IMR-90 (cell line): ENCODE results near the gene HTT-AS. TPM values are rescaled to one million over a fixed set of nuclear protein-coding genes. Genes with fewer than 3 reads are reported as not detected.
A peak's percentile ranks its signal among the peaks of the same experiment; 100 is the strongest.

Experiments used
- ATAC-seq: fragments of 200-7000 bp; cut with Tn5 transposase; 2 replicates; pipeline ENCODE4 v1.9.1; 2020; ENCODE audit warnings: low read depth, mild to moderate bottlenecking, moderate library complexity
- BruUV-seq: library from RNA; stranded (reverse); fragments of 400-500 nt; replicated peaks from 2 replicates; lab custom pipeline; 2021; lab: Mats Ljungman, UMichigan
- CTCF ChIA-PET: fragments of 300-600 bp; formaldehyde crosslinking; extraction: SDS; loops from one replicate; lab custom pipeline; 2021; ENCODE audit warnings: antibody characterized with exemption; lab: Yijun Ruan, JAX
- POLR2A ChIA-PET: fragments of 300-600 bp; sonication (Branson Sonifier 250); formaldehyde crosslinking; loops from one replicate; lab custom pipeline; 2022; ENCODE audit warnings: antibody characterized with exemption; ENCODE audit not compliant: unreplicated experiment; lab: Charles Lee
- DNase-seq: peaks from one replicate; pipeline ENCODE4 v3.0.0; 2013
- H2AFZ ChIP-seq: replicated peaks from 2 replicates; pipeline ENCODE3; 2013; ENCODE audit warnings: low read length, mild to moderate bottlenecking; ENCODE audit not compliant: poor library complexity
- H2AK5ac ChIP-seq: 2 replicates; pipeline ENCODE4 v1.6.1; 2013; ENCODE audit warnings: low read depth, low read length, inconsistent platforms
- H2AK9ac ChIP-seq: replicated peaks from 2 replicates; pipeline ENCODE3; 2013; ENCODE audit warnings: mild to moderate bottlenecking, low read depth, low read length, moderate library complexity; ENCODE audit not compliant: poor library complexity
- H2BK120ac ChIP-seq: 2 replicates; pipeline ENCODE4 v1.6.1; 2013; ENCODE audit warnings: low read depth, low read length, inconsistent platforms
- H2BK15ac ChIP-seq: 3 replicates; pipeline ENCODE4 v1.6.1; 2013; ENCODE audit warnings: low read depth, low read length, inconsistent platforms
- H2BK20ac ChIP-seq: 2 replicates; pipeline ENCODE4 v1.6.1; 2013; ENCODE audit warnings: low read depth, mild to moderate bottlenecking, inconsistent platforms, low read length, moderate library complexity
- H2BK5ac ChIP-seq: 2 replicates; pipeline ENCODE4 v1.6.1; 2013; ENCODE audit warnings: mild to moderate bottlenecking, low read depth, low read length, inconsistent platforms; ENCODE audit not compliant: poor library complexity, severe bottlenecking
- H3K14ac ChIP-seq: replicated peaks from 2 replicates; pipeline ENCODE4 v1.6.1; 2013; ENCODE audit warnings: low read depth, low read length, inconsistent platforms
- H3K18ac ChIP-seq: 2 replicates; pipeline ENCODE4 v1.6.1; 2013; ENCODE audit warnings: low read depth, low read length, control low read depth
- H3K23ac ChIP-seq: 2 replicates; pipeline ENCODE4 v1.6.1; 2013; ENCODE audit warnings: low read depth, low read length, inconsistent platforms
- H3K27ac ChIP-seq: 2 replicates; pipeline ENCODE4 v1.5.1; 2013; ENCODE audit warnings: mild to moderate bottlenecking, control low read depth, low read length; ENCODE audit not compliant: insufficient read depth
- H3K27me3 ChIP-seq: 2 replicates; pipeline ENCODE4 v1.6.1; 2013; ENCODE audit warnings: low read length; ENCODE audit not compliant: control insufficient read depth, insufficient read depth
- H3K36me3 ChIP-seq: 2 replicates; pipeline ENCODE4 v1.6.1; 2013; ENCODE audit warnings: low read length, mixed read lengths; ENCODE audit not compliant: control insufficient read depth, insufficient read depth
- H3K4ac ChIP-seq: 2 replicates; pipeline ENCODE4 v1.6.1; 2013; ENCODE audit warnings: low read depth, low read length, inconsistent platforms
- H3K4me1 ChIP-seq: 2 replicates; pipeline ENCODE4 v1.6.1; 2013; ENCODE audit warnings: low read length, mixed read lengths; ENCODE audit not compliant: control insufficient read depth, insufficient read depth
- H3K4me2 ChIP-seq: 2 replicates; pipeline ENCODE4 v1.6.1; 2013; ENCODE audit warnings: low read depth, mild to moderate bottlenecking, control low read depth, low read length, moderate library complexity
- H3K4me3 ChIP-seq: 2 replicates; pipeline ENCODE4 v1.5.1; 2013; ENCODE audit warnings: low read depth, mild to moderate bottlenecking, control low read depth, low read length, moderate library complexity; ENCODE audit not compliant: insufficient read depth
- H3K56ac ChIP-seq: 2 replicates; pipeline ENCODE4 v1.6.1; 2013; ENCODE audit warnings: low read length, inconsistent platforms; ENCODE audit not compliant: insufficient read depth; ENCODE audit errors: extremely low read depth
- H3K79me1 ChIP-seq, 2 experiments: 2 replicates each; pipeline ENCODE4 v1.6.1; 2013; ENCODE audit warnings: low read length in 2 of 2, inconsistent platforms in 1 of 2, low read depth in 1 of 2
- H3K9ac ChIP-seq: 2 replicates; pipeline ENCODE4 v1.6.1; 2013; ENCODE audit warnings: low read depth, low read length, control low read depth
- H3K9me1 ChIP-seq: 2 replicates; pipeline ENCODE4 v1.6.1; 2013; ENCODE audit warnings: low read length, inconsistent platforms; ENCODE audit not compliant: insufficient read depth
- H3K9me3 ChIP-seq: 2 replicates; pipeline ENCODE4 v1.6.1; 2013; ENCODE audit warnings: low read length; ENCODE audit not compliant: control insufficient read depth, insufficient read depth
- H4K20me1 ChIP-seq: 2 replicates; pipeline ENCODE4 v1.6.1; 2013; ENCODE audit warnings: low read length, inconsistent platforms; ENCODE audit not compliant: insufficient read depth
- H4K5ac ChIP-seq: 2 replicates; pipeline ENCODE4 v1.6.1; 2013; ENCODE audit warnings: mild to moderate bottlenecking, low read depth, low read length, control low read depth
- H4K8ac ChIP-seq, 2 experiments: 2 replicates each; pipeline ENCODE4 v1.6.1; 2013; ENCODE audit warnings: low read depth in 2 of 2, low read length in 2 of 2, control low read depth in 1 of 2, inconsistent platforms in 1 of 2
- H4K91ac ChIP-seq: 2 replicates; pipeline ENCODE4 v1.6.1; 2013; ENCODE audit warnings: low read depth, low read length, inconsistent platforms; ENCODE audit not compliant: insufficient read depth
- CHD1 ChIP-seq: IDR thresholded peaks from 2 replicates; pipeline ENCODE4 v1.6.1; 2012; ENCODE audit warnings: low read depth, low read length, improper control_type of control experiment
- FOS ChIP-seq: fragments of 150-350 bp; IDR thresholded peaks from 2 replicates; pipeline ENCODE4 v1.6.1; 2016; ENCODE audit warnings: low read depth, low read length
- RFX5 ChIP-seq: IDR thresholded peaks from 2 replicates; pipeline ENCODE4 v1.8.0; 2012; ENCODE audit warnings: low read depth, mild to moderate bottlenecking, low read length, moderate library complexity
- WGBS, 2 experiments: methylation state at CpG; one replicate each; pipeline versions ENCODE4 v1.1.5 to v1.1.7; 2013; ENCODE audit warnings: missing lambda C conversion rate in 2 of 2; ENCODE audit not compliant: insufficient read length in 1 of 2; ENCODE audit errors: extremely low coverage in 2 of 2; 5-methylcytosine and 5-hydroxymethylcytosine counted together
- dilution Hi-C: fragments of 300-500 bp; cut with HindIII; formaldehyde crosslinking; loops from one replicate; pipeline ENCODE4 v1.14.3; 2018; ENCODE audit warnings: low sequenced_read_pairs; ENCODE audit not compliant: unreplicated experiment
- in situ Hi-C: fragments of 300-500 bp; cut with MboI; formaldehyde crosslinking; loops from 3 replicates; pipeline ENCODE4 v1.14.3; 2019; ENCODE audit warnings: low sequenced_read_pairs, inconsistent platforms, mixed read lengths
- intact Hi-C: fragments of 100-400 bp; cut with micrococcal nuclease; formaldehyde crosslinking; loops from 2 replicates; pipeline ENCODE4 v1.10.0; 2022
- polyA plus RNA-seq, 3 experiments: library from polyadenylated mRNA; depleted of rRNA; stranded (reverse); fragments of >200 nt; gene quantifications; 2 replicates each; pipeline ENCODE4 v1.2.3, GENCODE V29; 2012; ENCODE audit warnings: low replicate concordance in 1 of 3
- total RNA-seq: library from RNA; depleted of rRNA; stranded (reverse); fragments of >200 nt; gene quantifications from 2 replicates; pipeline ENCODE4 v1.2.3, GENCODE V29; 2012
- TF ChIP-seq, protein P1 (sequence below): fragments of 150-350 bp; IDR thresholded peaks from 2 replicates; pipeline ENCODE4 v1.6.1; 2017; ENCODE audit warnings: mild to moderate bottlenecking, antibody characterized with exemption, low read length, low read depth

The HTT-AS gene
- total and polyA plus RNA-seq, 2 of the 4 experiments (the other 2 are of a cell fraction), result not detected

DNA sequence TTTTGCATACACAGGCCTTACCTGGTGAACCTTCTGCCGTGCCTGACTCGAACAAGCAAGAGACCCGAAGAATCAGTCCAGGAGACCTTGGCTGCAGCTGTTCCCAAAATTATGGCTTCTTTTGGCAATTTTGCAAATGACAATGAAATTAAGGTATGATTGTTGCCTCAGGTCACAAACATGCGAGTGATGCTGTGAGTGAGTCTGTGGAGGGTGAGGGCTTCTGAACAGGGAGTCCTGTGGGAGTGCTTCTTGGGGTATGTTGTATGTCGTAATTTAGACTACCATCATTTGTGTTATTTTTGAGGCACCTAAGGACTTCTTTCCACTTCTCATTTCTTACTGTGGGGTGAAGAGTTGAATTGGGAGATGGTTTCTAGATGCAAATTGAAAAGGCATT, 32.9 kb upstream of the HTT-AS start:
- ChIA-PET POLR2A (no interaction called here), CTCF (interaction anchor here (0.6 to 1.8 kb wide), 10 partner anchors 11 to 239 kb away, joined by 3 to 15 read pairs (median 4); no protein-coding TSS in a partner anchor)
- no peak overlapping the region for H4K5ac ChIP-seq
- no peak for DNase-seq
- H2BK5ac ChIP-seq, result peak overlapping the region; percentile 8
- H3K36me3 ChIP-seq, result peaks cover 23% of the 10 kb centered on the region
- H3K4me2 ChIP-seq, result no peak overlapping the region
- no TSS peak for BruUV-seq
- dilution Hi-C loops (no loop called here), in situ Hi-C loops (no loop called here), intact Hi-C loops (loop anchor here (2.0 to 5.0 kb wide), 3 partner anchors 16 to 375 kb away; partner anchors contain the start of gene HGFAC)
- H3K79me1 ChIP-seq, result peaks cover 6 to 38% of the 10 kb centered on the region in 2 experiments
- no peak overlapping the region for H3K9ac ChIP-seq
- H4K91ac ChIP-seq, result peak overlapping the region; percentile 33; the same call in 1 of the 2 replicates
- H3K27me3 ChIP-seq, result no peaks in the 10 kb centered on the region
- H2BK15ac ChIP-seq, result peak overlapping the region; percentile 37; the same call in 1 of the 3 replicates
- H3K14ac ChIP-seq, result peak overlapping the region; percentile 78
- WGBS, 2 experiments, result no CpG with 5 or more reads among the region's 5 CpGs
- no peak overlapping the region for H3K4me3 ChIP-seq
- peaks cover 12% of the 10 kb centered on the region for H3K4me1 ChIP-seq
- H3K27ac ChIP-seq, result peak overlapping the region; percentile 1; the same call in 1 of the 2 replicates
- peak overlapping the region; percentile 50; the same call in 1 of the 2 replicates for H2BK20ac ChIP-seq
- peak overlapping the region; percentile 68; the same call in 1 of the 2 replicates for H2AK5ac ChIP-seq
- H3K9me1 ChIP-seq, result peaks cover 4% of the 10 kb centered on the region; the same call in 1 of the 2 replicates
- H3K4ac ChIP-seq, result peak overlapping the region; percentile 73
- no peaks in the 10 kb centered on the region for H3K9me3 ChIP-seq
- no peak overlapping the region for H3K56ac ChIP-seq
- no peak for ATAC-seq
- TF ChIP-seq FOS (no peak), CHD1 (no peak), RFX5 (no peak)
- TF ChIP-seq, protein P1, sequence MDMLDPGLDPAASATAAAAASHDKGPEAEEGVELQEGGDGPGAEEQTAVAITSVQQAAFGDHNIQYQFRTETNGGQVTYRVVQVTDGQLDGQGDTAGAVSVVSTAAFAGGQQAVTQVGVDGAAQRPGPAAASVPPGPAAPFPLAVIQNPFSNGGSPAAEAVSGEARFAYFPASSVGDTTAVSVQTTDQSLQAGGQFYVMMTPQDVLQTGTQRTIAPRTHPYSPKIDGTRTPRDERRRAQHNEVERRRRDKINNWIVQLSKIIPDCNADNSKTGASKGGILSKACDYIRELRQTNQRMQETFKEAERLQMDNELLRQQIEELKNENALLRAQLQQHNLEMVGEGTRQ, result no peak
- peak overlapping the region; percentile 76 for H2AK9ac ChIP-seq
- 0 out of 2 replicates have a peak overlapping the region, but pooled peaks have one; percentile 55 for H3K23ac ChIP-seq
- no peak overlapping the region for H3K18ac ChIP-seq
- H4K20me1 ChIP-seq, result peaks cover 6% of the 10 kb centered on the region; the same call in 1 of the 2 replicates
- peak overlapping the region; percentile 60 for H2BK120ac ChIP-seq
- H2AFZ ChIP-seq, result no peak overlapping the region
- H4K8ac ChIP-seq, result peak overlapping the region in 1 of 2 experiments; percentile 20; a peak in 1 of 4 replicates
